Measurements from ENCODE around the gene OXNAD1. TPM values are rescaled to one million over a fixed set of nuclear protein-coding genes. Genes with fewer than 3 reads are reported as not detected.

OXNAD1 gene
- total RNA-seq (2014; rRNA removed; shearing (Covaris generic)) (3.4 and 10.8 TPM in 2 replicates), polyA plus RNA-seq (2016; fragmentation: Nextera tagmentation; extraction: Ambion mirVana) (9.8 and 10.2 TPM in 2 replicates)

GRCh38 chr3:16264708-16265454 lies at the start of gene OXNAD1, which contains the start of gene DPH3:
Gene OXNAD1 (plus strand): TSS chr3:16265212. CDS start chr3:16270953, 5,741 bp downstream.
Gene DPH3 (minus strand): TSS chr3:16264943. CDS start chr3:16264876, 67 bp downstream.
- peak within 1 kb of the TSS; percentile 89 for H3K4me3 ChIP-seq
- H3F3A ChIP-seq (ENCODE audit: insufficient read depth): no peaks in the 10 kb centered on the region
- peaks cover 7% of the 10 kb centered on the region; the same call in 1 of the 2 replicates for H3K36me3 ChIP-seq (ENCODE audit: low read depth)
- H3K27me3 ChIP-seq (replicated peaks; ENCODE audit: insufficient read depth): no peaks in the 10 kb centered on the region
- peaks cover 34% of the 10 kb centered on the region for H3K4me1 ChIP-seq (ENCODE audit: insufficient read depth)
- no peaks in the 10 kb centered on the region for H3K9me3 ChIP-seq (ENCODE audit: low read depth)
- H3K9me2 ChIP-seq (ENCODE audit: insufficient read depth): no peaks in the 10 kb centered on the region
- in situ Hi-C loops (cut with MboI): no loop called here
- peak within 1 kb of the TSS; percentile 99 for H3K9ac ChIP-seq
- peak within 1 kb of the TSS; percentile 94 for H3K27ac ChIP-seq
- TF ChIP-seq EZH2phosphoT487 (IDR thresholded peaks at IDR 0.05; ENCODE audit: insufficient read depth, low read depth) (no peak), EZH2 (IDR thresholded peaks at IDR 0.05; ENCODE audit: insufficient read depth, poor library complexity, severe bottlenecking) (no peak)
- DNase-seq: peak; percentile 100
- peak within 1 kb of the TSS; percentile 88 for H2AFZ ChIP-seq
- 1% methylated on average over 60 to 61 of the region's 61 CpGs for WGBS, 2 experiments (ENCODE audit: low coverage in 1 of 2, low lambda C conversion rate in 2 of 2, missing lambda C conversion rate in 2 of 2)
- H3K4me2 ChIP-seq (ENCODE audit: unreplicated experiment): peak within 1 kb of the TSS; percentile 93
- H4K20me1 ChIP-seq (ENCODE audit: insufficient read depth): no peaks in the 10 kb centered on the region
- H3K79me2 ChIP-seq (ENCODE audit: insufficient read depth): peaks cover 76% of the 10 kb centered on the region

- Histone ChIP-seq H3K4me3 (no peak overlapping the region), H3K4me2 (ENCODE audit: unreplicated experiment) (no peak overlapping the region), H3K9me2 (ENCODE audit: insufficient read depth) (peaks cover 3% of the 10 kb centered on the region; the same call in 1 of the 2 replicates), H4K20me1 (ENCODE audit: insufficient read depth) (no peaks in the 10 kb centered on the region), H3F3A (ENCODE audit: insufficient read depth) (no peaks in the 10 kb centered on the region), H3K4me1 (ENCODE audit: insufficient read depth) (no peaks in the 10 kb centered on the region), H3K27me3 (replicated peaks; ENCODE audit: insufficient read depth) (no peaks in the 10 kb centered on the region), H3K9ac (no peak overlapping the region), H3K79me2 (ENCODE audit: insufficient read depth) (no peaks in the 10 kb centered on the region), H3K27ac (no peak overlapping the region), H3K36me3 (ENCODE audit: low read depth) (no peaks in the 10 kb centered on the region), H2AFZ (no peak overlapping the region), H3K9me3 (ENCODE audit: low read depth) (no peaks in the 10 kb centered on the region)
- WGBS, 2 experiments (ENCODE audit: low coverage in 1 of 2, low lambda C conversion rate in 2 of 2, missing lambda C conversion rate in 2 of 2): 84 to 86% methylated on average over 17 of the region's 17 CpGs
- DNase-seq: no peak
- TF ChIP-seq EZH2phosphoT487 (IDR thresholded peaks at IDR 0.05; ENCODE audit: insufficient read depth, low read depth) (no peak), EZH2 (IDR thresholded peaks at IDR 0.05; ENCODE audit: insufficient read depth, poor library complexity, severe bottlenecking) (no peak)
- in situ Hi-C loops (cut with MboI): no loop called here
Measured at GRCh38 chr3:16216373-16216935, 48.6 kb upstream of the OXNAD1 start.

GRCh38 chr3:16219777-16220176 lies 45.2 kb upstream of the OXNAD1 start:
- Histone ChIP-seq H3K27me3 (replicated peaks; ENCODE audit: insufficient read depth) (no peaks in the 10 kb centered on the region), H3K36me3 (ENCODE audit: low read depth) (no peaks in the 10 kb centered on the region), H3K9me3 (ENCODE audit: low read depth) (no peaks in the 10 kb centered on the region), H3F3A (ENCODE audit: insufficient read depth) (no peaks in the 10 kb centered on the region), H3K4me3 (no peak overlapping the region), H3K79me2 (ENCODE audit: insufficient read depth) (no peaks in the 10 kb centered on the region), H3K9me2 (ENCODE audit: insufficient read depth) (peaks cover 3% of the 10 kb centered on the region; the same call in 1 of the 2 replicates), H2AFZ (no peak overlapping the region), H3K4me1 (ENCODE audit: insufficient read depth) (no peaks in the 10 kb centered on the region), H3K9ac (no peak overlapping the region), H3K27ac (no peak overlapping the region), H4K20me1 (ENCODE audit: insufficient read depth) (no peaks in the 10 kb centered on the region), H3K4me2 (ENCODE audit: unreplicated experiment) (no peak overlapping the region)
- WGBS, 2 experiments (ENCODE audit: low coverage in 1 of 2, low lambda C conversion rate in 2 of 2, missing lambda C conversion rate in 2 of 2): 97 to 98% methylated on average over 3 of the region's 3 CpGs
- no peak for DNase-seq
- no peak for TF ChIP-seq EZH2 (IDR thresholded peaks at IDR 0.05; ENCODE audit: insufficient read depth, poor library complexity, severe bottlenecking)
- no peak for TF ChIP-seq EZH2phosphoT487 (IDR thresholded peaks at IDR 0.05; ENCODE audit: insufficient read depth, low read depth)
- in situ Hi-C loops (cut with MboI): no loop called here

- in situ Hi-C loops (cut with MboI): no loop called here
Measured at GRCh38 chr3:16221990-16222389, 43.0 kb upstream of the OXNAD1 start.

More at GRCh38 chr3:16221990-16222389, 43.0 kb upstream of the OXNAD1 start:
- Histone ChIP-seq H2AFZ (no peak overlapping the region), H3K9me3 (ENCODE audit: low read depth) (no peaks in the 10 kb centered on the region), H3K4me1 (ENCODE audit: insufficient read depth) (no peaks in the 10 kb centered on the region), H3F3A (ENCODE audit: insufficient read depth) (no peaks in the 10 kb centered on the region), H4K20me1 (ENCODE audit: insufficient read depth) (no peaks in the 10 kb centered on the region), H3K9ac (no peak overlapping the region), H3K4me2 (ENCODE audit: unreplicated experiment) (no peak overlapping the region), H3K9me2 (ENCODE audit: insufficient read depth) (no peaks in the 10 kb centered on the region), H3K79me2 (ENCODE audit: insufficient read depth) (no peaks in the 10 kb centered on the region), H3K27ac (no peak overlapping the region), H3K27me3 (replicated peaks; ENCODE audit: insufficient read depth) (no peaks in the 10 kb centered on the region), H3K4me3 (no peak overlapping the region), H3K36me3 (ENCODE audit: low read depth) (no peaks in the 10 kb centered on the region)
- 96 to 97% methylated on average over 3 of the region's 3 CpGs for WGBS, 2 experiments (ENCODE audit: low coverage in 1 of 2, low lambda C conversion rate in 2 of 2, missing lambda C conversion rate in 2 of 2)
- TF ChIP-seq EZH2phosphoT487 (IDR thresholded peaks at IDR 0.05; ENCODE audit: insufficient read depth, low read depth): no peak
- no peak for TF ChIP-seq EZH2 (IDR thresholded peaks at IDR 0.05; ENCODE audit: insufficient read depth, poor library complexity, severe bottlenecking)
- no peak for DNase-seq

All from GM23248 (cell line).